Mucosa of rectum (tissue), 2 donors: ENCODE measurements around the gene PYGO1.

ENCODE experiments used
- H3K27ac ChIP-seq, 2 donors: one replicate each; pipeline ENCODE4 v1.7.0; 2013; ENCODE audit warnings: inconsistent platforms in 2 of 2, low read depth in 2 of 2, low read length in 2 of 2
- H3K27me3 ChIP-seq, 2 donors: one replicate each; pipeline ENCODE4 v1.7.0; 2013; ENCODE audit warnings: low read length in 2 of 2; ENCODE audit not compliant: control insufficient read depth in 2 of 2, insufficient read depth in 2 of 2
- H3K36me3 ChIP-seq, 2 donors: one replicate each; pipeline ENCODE4 v1.7.0; 2013; ENCODE audit warnings: low read length in 2 of 2; ENCODE audit not compliant: control insufficient read depth in 2 of 2, insufficient read depth in 2 of 2
- H3K4me1 ChIP-seq, 2 donors: one replicate each; pipeline ENCODE4 v1.7.0; 2013; ENCODE audit warnings: low read length in 2 of 2, mild to moderate bottlenecking in 1 of 2; ENCODE audit not compliant: control insufficient read depth in 2 of 2, insufficient read depth in 2 of 2
- H3K4me3 ChIP-seq, 2 donors: one replicate each; pipeline ENCODE4 v1.7.0; 2013; ENCODE audit warnings: low read length in 2 of 2
- H3K9ac ChIP-seq, 2 donors: one replicate each; pipeline ENCODE4 v1.7.0; 2013; ENCODE audit warnings: low read length in 2 of 2, low read depth in 1 of 2, mild to moderate bottlenecking in 1 of 2
- H3K9me3 ChIP-seq, 2 donors: one replicate each; pipeline ENCODE4 v1.7.0; 2013; ENCODE audit warnings: low read length in 2 of 2; ENCODE audit not compliant: control insufficient read depth in 2 of 2
- donor health status: healthy.
- donor health status: Normal muscosa, but diverticular disease.

PYGO1 gene

GRCh38 chr15:55588070-55588814 lies at the start of gene PYGO1:
Gene PYGO1, minus strand, starts transcription at chr15:55588345. Its CDS starts 462 bp downstream, at chr15:55587883.
- Histone ChIP-seq H3K4me3 (peak within 1 kb of the TSS; percentile 61 to 63), H3K36me3 (no peaks in the 10 kb centered on the region), H3K9me3 (peaks cover 0 to 3% of the 10 kb centered on the region in 2 donors), H3K27me3 (peaks cover 30 to 39% of the 10 kb centered on the region in 2 donors), H3K27ac (peak within 1 kb of the TSS; percentile 37 to 56), H3K9ac (peak within 1 kb of the TSS in 1 of 2 donors; percentile 43), H3K4me1 (no peaks in the 10 kb centered on the region)

DNA sequence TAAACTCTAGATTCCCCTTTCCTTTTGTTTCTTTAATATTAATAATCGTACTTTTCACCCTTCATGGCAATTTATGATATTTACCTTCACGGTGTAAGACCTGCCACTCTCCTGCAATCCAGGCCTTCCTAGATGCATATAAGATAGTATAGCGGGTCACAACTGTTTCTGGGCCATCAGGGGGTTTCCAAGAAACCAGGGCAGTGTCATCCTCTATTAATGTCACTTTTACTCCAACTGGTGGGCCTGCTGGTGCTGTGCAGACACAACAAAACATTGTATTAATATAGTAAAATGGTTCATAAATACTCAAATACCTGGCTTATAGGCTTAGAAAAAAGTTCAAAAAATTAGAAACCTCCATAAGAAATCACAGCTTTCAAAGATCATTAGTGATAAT lies 48.9 kb upstream of the PYGO1 start:
- Histone ChIP-seq H3K27me3 (no peaks in the 10 kb centered on the region), H3K27ac (no peak overlapping the region), H3K9me3 (no peaks in the 10 kb centered on the region), H3K36me3 (no peaks in the 10 kb centered on the region), H3K4me1 (no peaks in the 10 kb centered on the region), H3K9ac (no peak overlapping the region), H3K4me3 (no peak overlapping the region)

DNA sequence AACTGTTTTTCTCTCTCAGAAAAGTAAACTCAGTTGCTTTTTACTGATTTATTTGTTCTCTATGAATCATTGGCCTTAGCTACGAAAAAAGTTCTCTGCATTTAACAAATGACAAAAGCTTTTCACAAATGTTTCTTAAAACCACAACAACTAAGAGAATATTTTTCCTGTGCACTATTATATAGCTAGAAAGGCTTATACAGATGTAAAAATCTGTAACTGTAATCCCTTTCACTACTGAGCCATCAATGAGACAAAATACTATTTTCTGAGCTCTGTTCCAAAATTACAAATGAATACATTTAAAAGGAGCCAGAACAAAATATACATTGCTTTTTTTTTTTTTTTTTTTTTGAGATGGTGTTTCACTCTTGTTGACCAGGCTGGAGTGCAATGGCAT lies 45.6 kb upstream of the PYGO1 start:
- no peaks in the 10 kb centered on the region for H3K36me3 ChIP-seq
- H3K4me1 ChIP-seq: no peaks in the 10 kb centered on the region
- no peak overlapping the region for H3K4me3 ChIP-seq
- H3K27ac ChIP-seq: no peak overlapping the region
- no peaks in the 10 kb centered on the region for H3K9me3 ChIP-seq
- H3K27me3 ChIP-seq: no peaks in the 10 kb centered on the region
- H3K9ac ChIP-seq: no peak overlapping the region

- H3K36me3 ChIP-seq: no peaks in the 10 kb centered on the region
- no peak overlapping the region for H3K4me3 ChIP-seq
- no peaks in the 10 kb centered on the region for H3K9me3 ChIP-seq
- no peaks in the 10 kb centered on the region for H3K4me1 ChIP-seq
- H3K9ac ChIP-seq: no peak overlapping the region
- no peak overlapping the region for H3K27ac ChIP-seq
- H3K27me3 ChIP-seq: no peaks in the 10 kb centered on the region
Measured at GRCh38 chr15:55632434-55632833, 44.3 kb upstream of the PYGO1 start.

- Histone ChIP-seq H3K36me3 (no peaks in the 10 kb centered on the region), H3K9ac (no peak overlapping the region), H3K4me1 (no peaks in the 10 kb centered on the region), H3K27ac (no peak overlapping the region), H3K9me3 (no peaks in the 10 kb centered on the region), H3K27me3 (no peaks in the 10 kb centered on the region), H3K4me3 (no peak overlapping the region)
Measured at GRCh38 chr15:55630858-55631257, 42.7 kb upstream of the PYGO1 start.

DNA sequence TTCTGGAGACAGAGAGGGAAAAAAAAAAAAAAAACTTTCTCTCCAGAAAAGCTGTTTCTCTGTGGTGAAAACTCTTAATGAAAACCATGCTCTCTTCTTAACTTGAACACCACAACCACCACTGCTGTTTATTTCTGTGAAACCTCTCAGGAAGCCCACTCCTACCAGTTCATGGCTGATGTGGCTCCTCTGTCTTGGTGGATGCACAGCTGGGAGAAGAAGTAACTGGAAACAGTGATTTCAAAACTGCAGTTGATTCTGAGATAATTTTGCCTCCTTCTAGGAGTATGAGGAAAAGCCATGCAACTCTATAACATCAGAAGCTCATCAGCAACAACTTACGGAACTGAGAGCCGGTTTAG lies 40.2 kb upstream of the PYGO1 start:
- H3K27ac ChIP-seq: no peak overlapping the region
- no peak overlapping the region for H3K4me3 ChIP-seq
- H3K9me3 ChIP-seq: no peaks in the 10 kb centered on the region
- H3K27me3 ChIP-seq: no peaks in the 10 kb centered on the region
- H3K4me1 ChIP-seq: no peaks in the 10 kb centered on the region
- H3K36me3 ChIP-seq: no peaks in the 10 kb centered on the region
- no peak overlapping the region for H3K9ac ChIP-seq

DNA sequence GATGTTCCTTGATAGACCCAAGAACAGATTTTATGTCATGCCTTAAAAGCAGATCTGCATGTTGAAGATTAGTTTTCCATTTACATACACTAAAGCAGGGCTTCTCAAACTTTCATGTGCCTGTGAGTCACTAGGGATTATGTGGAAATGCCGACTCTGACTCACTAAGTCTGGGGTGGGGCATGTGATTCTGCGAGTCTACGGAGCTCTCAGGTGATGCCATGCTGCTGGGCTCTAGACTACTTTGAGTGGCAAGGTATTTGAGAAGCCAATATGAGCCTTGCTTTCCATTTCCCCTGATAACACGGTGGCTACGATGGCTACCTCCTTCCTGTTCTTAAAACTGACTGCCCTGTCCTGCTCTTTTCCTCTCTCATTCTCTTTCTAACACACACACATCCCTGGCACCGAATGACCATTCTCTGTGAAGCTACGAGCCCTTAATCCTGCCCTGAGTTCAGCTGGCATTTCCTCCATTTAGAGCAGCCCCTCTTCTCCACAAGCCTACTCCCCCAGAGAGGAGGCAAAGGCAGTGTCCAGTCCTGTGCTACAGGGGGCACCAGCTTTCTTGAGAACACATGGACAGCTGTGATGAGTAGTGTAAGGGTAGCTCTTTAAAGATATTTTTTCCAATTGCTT lies 39.7 kb upstream of the PYGO1 start:
- Histone ChIP-seq H3K9ac (no peak overlapping the region), H3K36me3 (no peaks in the 10 kb centered on the region), H3K27ac (no peak overlapping the region), H3K9me3 (no peaks in the 10 kb centered on the region), H3K27me3 (no peaks in the 10 kb centered on the region), H3K4me1 (no peaks in the 10 kb centered on the region), H3K4me3 (no peak overlapping the region)

GRCh38 chr15:55619783-55620182 lies 31.6 kb upstream of the PYGO1 start:
- Histone ChIP-seq H3K4me1 (no peaks in the 10 kb centered on the region), H3K36me3 (no peaks in the 10 kb centered on the region), H3K9ac (no peak overlapping the region), H3K9me3 (peaks cover 0 to 2% of the 10 kb centered on the region in 2 donors), H3K27me3 (peaks cover 0 to 3% of the 10 kb centered on the region in 2 donors), H3K4me3 (no peak overlapping the region), H3K27ac (no peak overlapping the region)

- H3K9me3 ChIP-seq: peaks cover 0 to 2% of the 10 kb centered on the region in 2 donors
- H3K27ac ChIP-seq: no peak overlapping the region
- no peak overlapping the region for H3K9ac ChIP-seq
- no peaks in the 10 kb centered on the region for H3K4me1 ChIP-seq
- H3K36me3 ChIP-seq: no peaks in the 10 kb centered on the region
- no peak overlapping the region for H3K4me3 ChIP-seq
- H3K27me3 ChIP-seq: peaks cover 0 to 3% of the 10 kb centered on the region in 2 donors
Measured at GRCh38 chr15:55618387-55618786, 30.2 kb upstream of the PYGO1 start.

GRCh38 chr15:55615445-55615844 lies 27.3 kb upstream of the PYGO1 start:
- Histone ChIP-seq H3K4me1 (no peaks in the 10 kb centered on the region), H3K27me3 (peaks cover 0 to 3% of the 10 kb centered on the region in 2 donors), H3K4me3 (no peak overlapping the region), H3K36me3 (no peaks in the 10 kb centered on the region), H3K27ac (no peak overlapping the region), H3K9me3 (peaks cover 0 to 2% of the 10 kb centered on the region in 2 donors), H3K9ac (no peak overlapping the region)
